ENCODE data around the gene EPHA2.
"Not testable (repeated sequence)": the region's sequence is repeated elsewhere in the genome, so short reads cannot be mapped to it uniquely, and the experiment has no call there.

The EPHA2 gene

DNA sequence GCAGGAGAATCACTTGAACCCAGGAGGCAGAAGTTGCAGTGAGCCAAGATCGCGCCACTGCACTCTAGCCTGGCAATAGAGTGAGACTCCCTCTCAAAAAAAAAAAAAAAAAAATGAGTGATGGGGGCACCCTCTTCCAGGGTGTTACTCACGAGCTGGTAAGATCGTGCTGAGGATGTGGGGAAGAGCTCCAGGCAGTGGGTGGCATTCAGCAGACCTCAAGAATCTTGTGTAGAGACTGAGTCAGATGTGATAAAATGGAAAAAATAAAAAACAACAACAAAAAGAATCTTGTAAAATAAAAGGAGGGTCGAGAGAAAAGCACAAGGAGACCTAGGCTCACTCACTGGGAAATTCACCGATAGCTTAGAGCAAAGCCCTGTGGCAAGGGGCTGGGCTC, 38.5 kb downstream of the EPHA2 start:
- no peak for DNase-seq

DNA sequence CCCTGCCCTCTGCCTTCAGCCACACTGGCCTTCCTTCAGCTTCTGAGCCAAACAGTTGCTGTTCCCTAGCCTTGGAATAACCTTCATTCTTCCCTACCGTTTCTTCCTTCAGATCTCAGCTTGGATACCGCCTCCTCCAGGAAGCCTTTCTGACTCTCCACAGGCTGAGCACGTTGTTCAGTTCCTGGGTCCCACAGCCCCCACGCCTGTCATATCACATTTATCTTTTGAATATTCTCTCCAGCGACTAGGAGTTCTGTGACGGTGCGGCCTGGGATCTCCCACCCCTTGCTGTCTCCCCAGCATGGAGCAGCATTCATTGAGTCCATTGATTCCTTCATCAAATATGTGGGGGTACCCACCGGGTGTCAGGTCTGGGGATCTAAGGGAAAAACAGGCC, 39.2 kb downstream of the EPHA2 start:
- DNase-seq, result no peak

DNA sequence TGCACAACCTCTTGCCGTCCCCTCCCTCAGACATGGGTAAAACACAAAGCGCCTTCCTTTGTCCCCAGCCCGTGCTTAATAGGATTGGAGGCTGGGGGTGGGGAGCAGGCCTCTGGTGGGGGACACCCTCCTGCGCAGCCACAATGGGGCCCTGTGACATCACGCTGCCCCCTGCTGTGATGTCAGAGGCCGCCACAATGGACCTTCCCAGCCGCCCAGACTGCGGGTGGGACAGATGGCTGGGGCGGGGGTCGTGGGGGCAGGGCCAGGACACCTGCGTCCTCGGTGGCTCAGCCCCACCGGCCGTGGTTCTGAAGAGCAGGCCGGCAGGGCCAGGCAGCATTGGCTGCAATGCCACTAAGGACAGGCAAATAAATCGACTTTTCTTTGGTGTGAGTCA, 39.9 kb downstream of the EPHA2 start:
- peak; percentile 8 for DNase-seq

DNA sequence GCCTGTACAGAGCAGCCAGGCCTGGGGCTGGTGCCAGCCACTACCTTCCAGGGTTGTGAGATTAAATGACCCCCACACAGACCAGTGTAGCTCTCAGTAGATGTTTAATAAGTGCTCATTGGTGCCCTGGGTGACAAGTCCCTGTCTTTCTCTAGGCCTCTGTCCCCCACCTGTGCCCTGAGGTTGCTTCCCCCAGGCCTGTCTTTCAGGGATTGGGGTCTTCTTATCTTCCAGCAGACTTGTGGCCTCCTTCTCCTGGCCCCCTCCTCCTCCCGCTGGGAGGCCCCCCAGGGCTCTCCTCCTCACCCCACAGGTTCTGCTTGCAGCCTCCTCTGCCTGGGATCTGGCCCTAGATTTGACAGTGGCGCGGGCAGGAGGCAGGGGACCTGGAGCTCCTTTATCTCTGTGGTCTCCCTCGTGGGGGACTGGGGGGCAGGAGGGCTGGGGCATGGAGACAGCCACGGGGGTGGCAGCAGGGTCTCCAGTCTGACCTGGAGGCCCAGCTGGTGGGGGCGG, 40.3 kb downstream of the EPHA2 start:
- no peak for DNase-seq

DNA sequence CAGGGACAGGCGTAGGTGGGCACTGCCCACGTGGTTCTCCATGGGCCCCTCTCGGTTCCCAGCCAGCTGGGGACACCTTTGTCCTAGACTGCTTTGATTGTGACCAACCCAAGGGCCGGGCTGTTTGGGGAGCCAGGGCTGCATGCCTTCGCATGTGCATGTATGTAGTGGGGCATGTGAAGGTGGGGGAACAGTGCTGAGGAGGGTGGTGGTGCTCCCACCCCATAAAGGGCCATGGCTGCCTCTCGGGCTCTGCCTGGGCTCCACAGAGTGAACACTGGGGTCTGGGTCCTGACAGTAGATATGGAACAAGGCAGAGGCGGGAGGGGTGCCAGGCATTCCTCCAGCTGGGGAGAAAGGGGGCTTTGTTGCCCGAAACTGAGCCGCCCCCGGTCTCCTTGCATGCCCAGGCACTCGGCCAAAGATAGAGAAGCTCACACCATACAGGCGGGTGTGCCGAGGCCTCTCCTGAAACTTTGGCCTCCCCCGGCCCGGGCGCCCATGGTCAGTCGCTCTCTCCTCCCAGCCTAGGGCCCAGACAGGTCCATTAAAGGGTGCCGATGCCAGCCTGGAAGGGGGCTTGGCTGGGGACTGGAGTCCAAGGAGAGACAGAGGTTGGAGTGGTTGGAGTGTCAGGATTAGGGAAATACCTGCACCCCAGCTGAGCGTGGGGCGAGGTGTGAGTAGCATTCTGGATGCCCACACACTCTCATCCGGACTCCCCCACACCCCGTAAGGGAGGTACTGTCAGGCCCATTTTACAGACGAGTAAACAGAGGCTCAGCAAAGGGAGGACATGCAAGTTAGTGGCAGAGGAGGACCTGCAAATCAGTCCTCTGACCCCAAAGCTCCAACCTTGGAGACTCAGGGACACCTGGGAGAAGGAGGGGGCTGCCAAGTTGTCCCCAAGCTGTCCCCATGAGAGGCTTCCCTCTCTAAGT, 41.1 kb downstream of the EPHA2 start:
- DNase-seq, result no peak

DNA sequence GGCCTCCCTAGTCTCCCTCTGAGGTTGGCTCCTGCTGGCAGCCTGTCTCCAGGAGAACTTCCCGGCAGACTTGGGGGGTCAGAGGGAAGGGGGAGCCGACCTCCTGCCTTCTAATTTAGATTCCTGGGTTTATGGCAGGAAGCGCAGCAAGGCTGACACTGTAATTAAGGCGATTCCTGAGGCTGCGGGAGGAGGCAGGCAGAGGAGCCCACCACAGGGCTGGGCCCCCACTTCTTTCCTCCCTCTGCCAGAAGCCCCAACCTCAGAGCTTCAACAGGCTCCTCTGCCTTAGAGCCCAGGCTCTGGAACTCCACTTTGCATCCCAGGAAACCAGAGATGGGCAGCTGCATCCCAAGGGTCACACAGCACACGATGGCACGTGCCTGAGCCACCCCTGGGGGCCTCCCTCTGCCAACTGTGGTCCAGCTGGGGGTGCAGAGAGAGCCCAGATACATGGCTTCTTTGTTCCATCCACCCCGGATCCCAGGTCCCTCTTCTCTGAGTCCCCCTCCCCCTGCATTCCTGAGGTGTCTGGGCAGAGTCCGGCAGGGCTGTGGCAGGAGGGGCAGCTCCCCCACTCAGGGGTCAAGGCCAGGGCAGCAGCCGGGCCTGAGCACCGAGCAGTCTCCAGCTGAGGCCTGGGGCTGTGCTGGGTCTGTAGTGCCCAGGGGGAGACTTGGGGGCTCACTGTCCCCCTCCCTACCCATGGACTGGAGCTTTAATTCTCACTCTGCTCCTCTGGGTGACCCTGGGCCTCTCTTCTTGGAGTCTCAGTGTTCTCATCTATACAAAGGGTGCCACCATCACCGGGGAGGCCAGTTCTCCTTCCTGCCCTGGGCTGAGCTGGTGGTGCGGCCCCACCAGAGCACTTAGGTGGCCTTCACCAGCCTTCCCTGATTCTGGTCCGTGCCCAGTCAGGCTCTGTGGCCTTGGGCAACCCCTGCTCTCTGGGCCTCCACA, 43.0 kb downstream of the EPHA2 start:
- no peak for DNase-seq

DNA sequence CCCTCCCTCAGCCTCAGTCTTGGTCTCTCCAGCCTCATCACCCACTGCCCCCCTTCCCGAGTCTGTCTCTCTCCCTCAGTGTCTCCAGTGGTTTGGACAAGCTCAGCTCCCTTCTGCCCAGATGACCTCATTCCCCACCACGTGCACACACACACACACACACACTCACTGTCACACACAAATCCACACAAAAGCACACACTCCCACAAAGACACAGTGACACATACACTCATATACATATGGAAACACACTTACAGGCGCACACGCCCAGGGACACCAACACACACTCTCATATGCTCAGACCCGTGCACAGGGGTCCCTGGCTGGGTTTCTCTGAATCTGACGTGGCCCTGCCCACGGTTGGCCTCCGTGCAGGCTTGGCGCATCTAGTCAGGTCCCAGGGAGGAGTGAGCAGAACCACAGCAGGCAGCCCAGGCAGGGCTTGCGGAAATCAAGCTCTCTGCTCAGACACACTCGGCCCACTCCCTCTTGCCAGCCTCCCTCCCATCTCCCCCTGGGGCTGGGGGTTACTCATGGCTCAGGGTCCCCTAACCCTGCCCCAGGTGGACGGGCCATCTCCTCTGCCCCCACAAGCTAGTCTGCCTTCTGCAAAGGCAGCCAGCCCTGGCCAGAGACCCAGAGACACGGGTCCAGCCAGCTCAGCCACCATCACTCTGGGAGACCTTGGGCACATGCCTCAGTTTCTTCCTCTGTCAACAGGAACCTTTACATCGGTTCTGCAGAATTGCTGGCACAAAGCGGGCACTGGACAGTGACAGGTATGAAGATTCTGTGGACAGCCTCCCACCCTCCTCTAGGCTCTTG, 43.9 kb downstream of the EPHA2 start:
- DNase-seq, result no peak

DNA sequence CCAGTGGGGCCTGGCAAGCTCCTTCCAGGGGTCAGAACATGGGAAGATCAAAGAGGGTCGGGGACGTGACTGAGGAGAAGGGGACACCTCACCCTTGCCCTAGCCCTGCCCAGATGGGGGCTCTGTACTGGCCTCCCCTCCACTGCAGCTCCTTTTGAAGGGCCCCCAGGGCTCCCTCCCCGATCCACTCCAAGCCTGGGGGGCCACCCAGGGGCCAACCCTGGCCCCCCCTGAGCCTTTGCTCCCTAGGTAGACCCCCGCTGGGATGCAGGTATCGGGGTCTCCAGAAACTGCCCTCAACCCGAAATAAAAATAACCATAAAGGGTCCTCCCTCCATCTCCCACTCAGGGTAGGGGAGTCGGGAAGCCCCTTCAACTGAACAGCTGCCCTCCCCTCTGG, 45.0 kb downstream of the EPHA2 start:
- no peak for DNase-seq

DNA sequence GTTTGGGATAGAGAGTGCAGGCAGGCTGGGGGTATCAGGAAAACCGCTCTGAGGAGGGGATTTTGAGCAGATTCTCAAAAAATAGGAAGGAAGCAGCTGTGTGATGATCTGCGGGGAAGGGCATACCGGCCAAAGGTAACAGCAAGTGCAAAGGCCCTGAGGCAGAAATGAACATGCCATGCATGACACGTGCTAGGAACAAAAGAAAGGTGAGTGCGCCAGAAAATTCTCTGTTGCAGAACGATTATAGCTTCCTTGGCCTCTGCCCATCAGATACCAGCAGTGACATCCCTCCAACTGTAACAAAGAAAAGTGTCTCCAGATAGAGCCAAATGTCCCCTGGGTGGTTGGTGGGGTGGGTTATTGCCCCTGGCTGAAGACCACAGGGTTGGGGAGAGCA, 45.4 kb downstream of the EPHA2 start:
- no peak for DNase-seq

DNA sequence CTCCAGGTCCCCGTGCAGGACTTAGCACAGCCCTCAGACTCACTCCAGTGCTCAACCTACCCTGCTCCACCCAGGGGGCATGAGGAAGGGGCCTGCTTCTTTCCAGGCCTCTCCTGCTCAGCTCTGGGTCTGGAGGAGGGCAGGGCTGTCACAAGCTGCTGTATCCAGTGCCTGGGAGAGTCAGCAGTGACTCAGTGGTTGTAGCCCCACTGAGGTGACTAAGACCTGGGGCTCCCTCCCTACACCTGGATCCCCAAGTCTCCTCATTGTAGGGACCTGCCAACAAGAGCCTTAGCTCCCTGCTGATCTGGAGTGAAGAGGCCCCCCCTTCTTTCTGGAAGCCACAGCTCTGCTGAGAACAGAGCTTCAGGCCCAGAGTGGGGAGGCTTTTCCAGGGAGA, 46.3 kb downstream of the EPHA2 start:
- no peak for DNase-seq

DNA sequence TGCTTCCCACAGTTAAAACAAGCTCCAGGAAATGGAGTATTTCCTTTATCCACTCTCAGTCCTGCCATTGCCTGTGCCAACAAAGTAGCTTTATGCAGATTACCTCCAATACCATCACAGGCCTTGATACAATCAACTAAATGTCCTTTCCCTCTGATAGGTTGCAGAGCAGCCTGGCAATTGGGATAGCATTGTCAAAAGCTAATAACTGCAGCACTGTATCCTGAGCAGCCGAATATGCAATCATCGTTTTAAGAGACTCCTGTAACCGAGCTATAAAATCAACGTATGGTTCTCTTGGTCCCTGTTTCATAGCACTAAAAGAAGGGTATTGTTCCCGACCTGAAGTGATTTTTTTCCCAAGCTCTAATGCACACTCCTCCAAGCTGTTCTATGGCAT, 48.8 kb downstream of the EPHA2 start:
- not testable (repeated sequence) for DNase-seq

DNA sequence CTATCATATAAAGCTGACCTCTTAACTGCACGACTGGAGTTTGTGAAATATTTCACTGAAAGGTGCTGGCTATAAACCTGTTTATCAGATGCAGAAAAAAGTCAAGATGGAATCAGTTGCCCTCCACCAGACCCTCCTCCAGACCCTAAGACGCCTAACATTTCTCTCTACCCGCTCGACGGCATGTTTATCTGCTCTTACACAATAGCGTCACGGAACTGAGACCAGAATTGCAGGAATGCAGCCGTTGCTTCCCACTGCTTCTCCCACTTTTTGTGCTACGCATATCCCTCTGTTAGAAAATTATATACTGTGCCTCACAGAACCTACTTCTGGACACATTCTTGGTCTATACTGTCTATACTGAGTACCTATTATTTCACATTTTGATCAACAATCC, 54.2 kb downstream of the EPHA2 start:
- DNase-seq, result no peak

DNA sequence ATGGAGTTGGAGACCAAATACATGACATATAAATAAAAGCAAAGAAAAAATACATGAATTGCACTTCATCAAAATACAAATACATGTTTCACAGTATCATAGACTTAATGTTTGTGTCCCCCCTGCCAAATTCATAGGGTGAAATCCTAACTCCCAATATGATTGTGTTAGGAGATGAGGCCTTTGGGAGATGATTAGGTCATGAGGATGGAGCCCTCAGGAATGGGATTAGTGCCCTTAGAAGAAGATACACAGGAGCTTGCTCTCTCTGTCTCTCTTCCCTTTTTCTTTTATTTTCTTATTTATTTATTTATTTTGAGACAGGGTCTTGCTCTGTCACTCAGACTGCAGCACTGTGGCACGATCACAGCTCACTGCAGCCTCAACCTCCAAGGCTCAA, 56.5 kb downstream of the EPHA2 start:
- DNase-seq, result no peak

DNA sequence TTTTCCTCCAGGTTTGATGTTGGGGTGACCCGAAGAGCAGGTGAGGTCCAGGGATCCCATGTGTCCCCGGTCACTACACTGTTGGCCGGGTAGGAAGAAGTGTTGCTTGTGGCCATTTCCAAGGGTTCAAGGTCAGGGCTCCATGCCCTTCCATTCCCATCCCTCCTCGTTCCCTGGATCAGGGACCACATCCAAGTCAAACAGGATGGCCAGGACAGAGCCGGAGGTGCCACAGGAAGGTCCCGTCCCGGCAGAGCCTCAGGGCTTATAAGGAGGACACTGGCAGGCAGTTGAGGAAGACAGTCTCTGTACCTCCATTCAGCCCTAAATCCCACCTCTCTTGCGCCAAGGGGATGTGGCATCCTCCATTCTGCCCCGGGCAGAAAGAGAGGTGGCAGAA, 60.4 kb downstream of the EPHA2 start:
- DNase-seq, result no peak

DNA sequence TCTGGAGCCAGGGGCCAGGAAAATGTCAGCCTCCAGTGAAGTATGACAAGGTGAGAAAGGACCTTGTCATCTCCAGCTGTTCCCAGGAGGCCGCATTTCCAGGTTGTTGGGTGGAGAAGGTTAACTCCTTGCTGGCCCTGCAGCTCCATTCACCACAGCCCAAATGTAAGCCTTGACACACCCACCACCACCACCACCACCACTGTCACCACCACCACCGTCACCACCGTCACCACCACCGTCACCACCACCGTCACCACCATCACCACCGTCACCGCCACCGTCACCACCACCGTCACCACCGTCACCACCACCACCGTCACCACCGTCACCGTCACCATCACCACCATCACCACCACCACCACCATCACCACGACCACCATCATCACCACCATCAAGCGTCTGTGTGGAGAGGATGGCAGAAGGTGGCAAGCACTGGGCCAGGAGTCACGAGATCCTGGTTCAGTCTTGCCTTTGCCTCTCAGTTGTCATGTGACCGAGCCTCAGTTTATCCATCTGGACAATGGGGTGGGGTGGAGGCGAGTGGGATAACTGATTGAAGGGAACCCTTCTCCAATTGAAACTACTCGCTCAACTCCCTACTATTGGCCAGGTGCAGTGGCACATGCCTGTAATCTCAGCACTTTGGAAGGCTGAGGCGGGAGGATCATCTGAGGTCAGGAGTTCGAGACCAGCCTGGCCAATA, 61.3 kb downstream of the EPHA2 start:
- DNase-seq, result no peak

DNA sequence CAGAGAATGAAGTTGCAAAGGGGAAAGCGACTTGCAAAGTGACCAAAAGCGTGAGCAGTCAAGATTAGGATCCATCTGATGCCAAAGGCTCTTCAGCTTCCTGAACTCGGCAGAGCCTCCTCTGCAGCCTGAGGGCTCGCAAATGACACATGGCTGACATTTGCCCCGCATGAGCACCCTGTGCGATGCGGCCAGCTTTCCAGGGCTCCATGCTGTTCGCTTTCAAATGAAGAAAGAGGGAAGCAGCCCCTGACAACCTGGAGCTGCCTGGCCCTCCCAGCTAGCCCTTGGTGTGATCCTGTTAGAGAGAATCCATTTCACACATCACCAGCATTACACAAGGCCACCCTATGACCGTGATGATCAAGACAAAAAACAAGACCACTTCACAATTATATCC, 62.3 kb downstream of the EPHA2 start:
- DNase-seq, result no peak

DNA sequence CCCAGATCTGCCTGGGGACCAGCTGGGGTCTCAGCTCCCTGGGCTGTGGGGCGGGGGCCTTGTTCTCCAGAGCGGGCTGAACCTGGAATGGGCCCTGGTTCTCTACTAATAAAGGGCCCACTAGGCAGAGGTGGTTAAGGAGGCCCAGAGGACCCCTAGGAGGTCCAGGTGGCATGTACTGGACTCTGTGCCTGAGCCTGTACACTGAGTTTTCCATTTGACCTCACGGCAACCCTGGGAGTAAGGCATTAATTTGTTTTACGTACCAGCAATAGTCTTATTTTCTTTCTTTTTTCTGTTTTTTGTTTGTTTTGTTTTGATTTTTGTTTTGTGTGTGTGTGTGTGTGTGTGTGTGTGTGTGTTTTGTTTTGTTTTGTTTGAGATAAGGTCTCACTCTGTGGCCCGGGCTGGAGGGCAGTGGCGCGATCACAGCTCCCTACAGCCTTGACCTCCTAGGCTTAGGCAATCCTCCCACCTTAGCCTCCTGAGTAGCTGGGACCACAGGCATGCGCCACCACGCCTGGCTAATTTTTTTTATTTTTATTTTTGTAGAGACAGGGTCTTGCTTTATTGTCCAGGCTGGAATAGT, 62.9 kb downstream of the EPHA2 start:
- no peak for DNase-seq

DNA sequence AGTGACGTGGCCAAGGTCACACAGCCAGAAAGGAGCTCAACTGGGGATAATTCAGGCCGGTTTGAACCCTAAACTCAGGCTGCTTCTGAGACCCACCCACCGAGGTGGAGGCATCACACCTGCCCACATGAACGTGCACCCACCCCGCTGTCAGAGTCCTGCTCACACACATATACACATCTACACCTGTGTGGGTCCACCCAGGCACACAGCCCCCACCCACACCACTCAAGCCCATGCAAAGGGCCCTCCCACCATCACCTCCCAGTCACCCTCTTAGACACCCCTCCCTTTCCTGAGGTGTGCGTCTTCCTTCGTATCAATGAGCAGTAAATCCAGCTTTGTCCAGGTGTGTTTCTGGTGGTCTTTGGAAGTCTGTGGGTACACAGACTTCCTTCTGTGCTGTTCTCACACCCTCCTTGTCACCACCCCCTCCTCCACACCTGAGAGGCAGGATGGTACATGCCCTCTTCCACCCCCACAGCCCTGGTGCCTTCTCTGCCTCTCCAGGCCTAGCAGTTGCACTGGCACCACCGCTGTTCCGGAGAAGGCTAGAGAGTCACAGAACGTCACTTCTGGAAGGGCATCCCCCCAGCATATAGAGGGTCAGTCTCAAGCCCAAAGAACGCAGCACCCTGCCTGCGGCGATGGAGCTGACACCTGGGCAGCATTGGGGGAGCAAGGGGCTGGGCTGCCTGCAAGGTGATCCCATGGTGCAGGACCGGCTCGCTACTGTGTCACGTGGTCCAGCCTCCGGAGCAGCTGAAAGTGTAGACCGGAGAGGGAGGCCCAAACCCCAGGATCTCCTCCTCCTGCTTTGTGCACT, 63.6 kb downstream of the EPHA2 start:
- DNase-seq, result no peak

DNA sequence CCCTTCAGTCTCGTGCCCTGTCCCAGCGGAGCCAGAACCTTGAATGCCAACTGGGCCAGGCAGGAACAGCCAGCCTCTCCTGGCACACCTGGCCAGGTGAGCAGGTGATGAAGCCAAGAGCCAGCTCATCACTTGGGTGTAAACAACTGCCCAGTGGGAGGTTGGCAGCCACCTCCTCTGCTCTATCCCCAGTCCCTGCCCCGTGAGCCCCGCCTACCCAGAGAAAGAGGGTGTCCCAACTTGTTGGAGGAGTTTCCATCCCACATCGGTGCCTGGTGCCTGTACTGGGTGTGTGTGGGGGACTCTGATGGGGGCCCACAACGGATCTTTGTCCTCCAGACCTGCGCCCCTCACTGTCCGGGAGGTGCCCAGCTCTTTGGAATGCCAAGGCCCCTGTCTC, 64.6 kb downstream of the EPHA2 start:
- peak; percentile 40 for DNase-seq

DNA sequence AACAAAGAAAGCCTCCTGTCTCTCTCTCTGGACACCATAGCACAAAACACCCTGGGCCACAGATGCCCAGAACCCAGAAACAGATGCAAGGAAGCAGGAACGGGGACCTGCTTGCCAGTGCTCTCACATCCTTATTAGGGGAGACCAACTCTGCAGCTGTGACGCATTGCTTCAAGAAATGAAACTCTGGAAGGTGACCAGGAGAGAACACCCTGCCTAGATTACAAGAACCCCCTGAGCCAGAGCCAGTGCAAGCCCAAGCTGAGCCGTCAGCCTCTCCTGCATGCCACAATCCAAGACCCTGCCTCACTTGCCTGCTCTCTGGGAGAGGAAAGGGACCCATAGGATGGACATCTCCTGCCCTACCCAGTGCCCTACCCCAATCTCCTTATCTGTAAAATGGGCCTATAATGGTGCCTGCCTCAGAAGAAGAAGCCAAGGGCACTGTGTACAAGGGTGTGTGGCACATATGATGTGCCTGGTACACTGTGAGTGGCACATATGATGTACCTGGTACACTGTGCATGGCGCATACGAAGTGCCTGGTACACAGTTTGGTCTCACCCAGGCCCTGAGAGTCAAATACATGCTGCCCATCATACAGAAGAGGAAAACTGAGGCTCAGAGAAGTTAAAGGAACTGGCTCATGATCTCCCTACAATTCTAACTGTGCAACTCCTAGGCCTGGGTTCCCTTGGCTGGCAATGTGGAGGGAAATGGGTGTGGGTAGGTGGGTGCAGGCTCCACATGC, 65.6 kb downstream of the EPHA2 start:
- no peak for DNase-seq
